Measurements from ENCODE around the gene SPG7. TPM values are rescaled to one million over a fixed set of nuclear protein-coding genes. Genes with fewer than 3 reads are reported as not detected.

The SPG7 gene
- total and polyA plus RNA-seq, 2 of the 4 experiments (the other 2 are of a cell fraction): 94.6 to 96.8 TPM

- peak overlapping the region; percentile 32 for H4K91ac ChIP-seq (ENCODE audit: insufficient read depth, low read depth, low read length)
- 66% methylated on average over 2 of the region's 8 CpGs; no CpG with 5 or more reads in 1 of the 2 experiments for WGBS, 2 experiments (ENCODE audit: extremely low coverage in 2 of 2, insufficient read length in 1 of 2)
- no peak overlapping the region for H3K9ac ChIP-seq (ENCODE audit: low read depth, low read length)
- H4K20me1 ChIP-seq (ENCODE audit: insufficient read depth, low read length): peaks cover 10% of the 10 kb centered on the region
- CTCF ChIA-PET: no interaction called here
- BruUV-seq (replicated peaks): no TSS peak
- H3K9me3 ChIP-seq (ENCODE audit: control insufficient read depth, insufficient read depth, low read length): no peaks in the 10 kb centered on the region
- H3K4ac ChIP-seq (ENCODE audit: low read depth, low read length): peak overlapping the region; percentile 36; the same call in 1 of the 2 replicates
- H3K27me3 ChIP-seq (ENCODE audit: control insufficient read depth, insufficient read depth, low read length): peaks cover 3% of the 10 kb centered on the region; the same call in 1 of the 2 replicates
- no peak overlapping the region for H4K5ac ChIP-seq (ENCODE audit: low read depth, low read length)
- no peaks in the 10 kb centered on the region for H3K79me1 ChIP-seq (ENCODE audit: low read depth in 1 of 2, low read length in 2 of 2)
- H2AFZ ChIP-seq (replicated peaks; ENCODE audit: low read length, poor library complexity): peak overlapping the region; percentile 32
- no peak overlapping the region; the same call in 2 of the 3 replicates for H2BK15ac ChIP-seq (ENCODE audit: low read depth, low read length)
- dilution Hi-C loops (cut with HindIII; ENCODE audit: low sequenced_read_pairs, unreplicated experiment) (no loop called here), in situ Hi-C loops (cut with MboI; ENCODE audit: low sequenced_read_pairs) (no loop called here), intact Hi-C loops (cut with micrococcal nuclease) (no loop called here)
- H3K9me1 ChIP-seq (ENCODE audit: insufficient read depth, low read length): peaks cover 5% of the 10 kb centered on the region
- H3K18ac ChIP-seq (ENCODE audit: low read depth, low read length): no peak overlapping the region
- no peak overlapping the region for H3K56ac ChIP-seq (ENCODE audit: extremely low read depth, insufficient read depth, low read length)
- no peak overlapping the region for H3K4me3 ChIP-seq (ENCODE audit: insufficient read depth, low read depth, low read length)
- no peak overlapping the region for H3K4me2 ChIP-seq (ENCODE audit: low read depth, low read length)
- H2BK120ac ChIP-seq (ENCODE audit: low read depth, low read length): peak overlapping the region; percentile 27; the same call in 1 of the 2 replicates
- peak overlapping the region; percentile 80 for H2AK5ac ChIP-seq (ENCODE audit: low read depth, low read length)
- TF ChIP-seq POLR2A (IDR thresholded peaks at IDR 0.05; ENCODE audit: low read depth, low read length) (no peak), RCOR1 (IDR thresholded peaks at IDR 0.05; ENCODE audit: insufficient replicate concordance, low read length) (no peak), MAFK (IDR thresholded peaks at IDR 0.05; ENCODE audit: low read depth, low read length) (no peak), RAD21 (IDR thresholded peaks at IDR 0.05; ENCODE audit: low read length) (no peak), MXI1 (IDR thresholded peaks at IDR 0.05; ENCODE audit: borderline replicate concordance, low read depth, low read length) (no peak), NFE2L2 (IDR thresholded peaks at IDR 0.05; ENCODE audit: low read depth, low read length) (no peak), CEBPB (IDR thresholded peaks at IDR 0.05; ENCODE audit: low read depth, low read length) (no peak), MAZ (IDR thresholded peaks at IDR 0.05; ENCODE audit: borderline replicate concordance, low read depth, low read length) (no peak), ELK1 (IDR thresholded peaks at IDR 0.05; ENCODE audit: borderline replicate concordance, low read depth, low read length) (no peak), FOS (IDR thresholded peaks at IDR 0.05; ENCODE audit: low read depth, low read length) (no peak), BHLHE40 (IDR thresholded peaks at IDR 0.05; ENCODE audit: low read depth, low read length) (no peak), CHD1 (IDR thresholded peaks at IDR 0.05; ENCODE audit: low read depth, low read length) (no peak)
- H3K36me3 ChIP-seq (ENCODE audit: control insufficient read depth, insufficient read depth, low read length): no peaks in the 10 kb centered on the region
- H3K14ac ChIP-seq (replicated peaks; ENCODE audit: low read depth, low read length): 0 out of 2 replicates have a peak overlapping the region, but pooled peaks have one; percentile 21
- DNase-seq (no peak), ATAC-seq (ENCODE audit: low read depth) (no peak)
- H3K23ac ChIP-seq (ENCODE audit: low read depth, low read length): no peak overlapping the region
- no peak overlapping the region for H4K8ac ChIP-seq (ENCODE audit: low read depth in 2 of 2, low read length in 2 of 2)
- peaks cover 12% of the 10 kb centered on the region for H3K4me1 ChIP-seq (ENCODE audit: control insufficient read depth, insufficient read depth, low read length)
- H2AK9ac ChIP-seq (replicated peaks; ENCODE audit: low read depth, low read length, poor library complexity): no peak overlapping the region
- POLR2A ChIA-PET (ENCODE audit: unreplicated experiment): no interaction called here
- no peak overlapping the region for H2BK5ac ChIP-seq (ENCODE audit: low read depth, low read length, poor library complexity, severe bottlenecking)
- no peak overlapping the region for H3K27ac ChIP-seq (ENCODE audit: insufficient read depth, low read length)
- H2BK20ac ChIP-seq (ENCODE audit: low read depth, low read length): peak overlapping the region; percentile 25; the same call in 1 of the 2 replicates
Measured at GRCh38 chr16:89600956-89601355, 92.8 kb downstream of the SPG7 start.

Measured in IMR-90 (cell line).